HEK293T (cell line): ENCODE data around the gene SFSWAP.

ENCODE experiments used
- BHLHE40 ChIP-seq: fragments of 450-650 bp; IDR thresholded peaks from 2 replicates; pipeline ENCODE4 v1.6.1; 2016; ENCODE audit warnings: mild to moderate bottlenecking, moderate library complexity, borderline replicate concordance
- CTBP1 ChIP-seq: fragments of 450-650 bp; IDR thresholded peaks from 2 replicates; pipeline ENCODE4 v1.6.1; 2016; ENCODE audit warnings: borderline replicate concordance
- ELF4 ChIP-seq: fragments of 450-650 bp; IDR thresholded peaks from 2 replicates; pipeline ENCODE4 v1.6.1; 2017; ENCODE audit warnings: antibody characterized with exemption
- FOXA1 ChIP-seq: fragments of 450-650 bp; IDR thresholded peaks from 2 replicates; pipeline ENCODE4 v1.6.1; 2016; ENCODE audit warnings: mild to moderate bottlenecking
- SP1 ChIP-seq: fragments of 450-650 bp; IDR thresholded peaks from 2 replicates; pipeline ENCODE4 v1.6.1; 2017
- SUZ12 ChIP-seq: fragments of 450-650 bp; IDR thresholded peaks from 2 replicates; pipeline ENCODE4 v1.6.1; 2016; ENCODE audit warnings: mild to moderate bottlenecking
- TARDBP ChIP-seq: fragments of 450-650 bp; IDR thresholded peaks from 2 replicates; pipeline ENCODE4 v1.6.1; 2016
- TF ChIP-seq, protein P1 (sequence below): fragments of 450-650 bp; IDR thresholded peaks from 2 replicates; pipeline ENCODE4 v1.6.1; 2016

DNA sequence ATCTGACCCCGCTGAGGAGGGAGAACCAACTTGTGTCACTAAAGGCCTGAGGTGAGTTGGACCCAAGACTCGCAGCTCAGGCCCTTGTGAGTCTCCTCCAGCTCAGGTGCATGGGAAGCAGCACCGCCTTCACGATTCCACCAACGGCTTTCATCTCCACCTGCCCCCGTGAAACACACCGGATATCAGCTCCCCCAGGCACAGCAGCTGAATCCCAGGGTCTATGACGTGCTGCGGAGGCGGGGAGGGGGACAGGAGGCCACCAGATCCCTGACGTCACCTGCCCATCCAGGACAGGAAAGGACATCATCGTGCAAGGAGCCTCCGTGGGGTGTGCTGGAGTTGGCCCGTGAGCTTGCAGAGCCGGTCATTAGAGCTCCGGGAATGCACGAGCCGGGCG lies 18.5 kb upstream of the SFSWAP start:
- TF ChIP-seq FOXA1 (no peak), CTBP1 (no peak), BHLHE40 (no peak), SP1 (no peak), TARDBP (no peak), SUZ12 (no peak), ELF4 (no peak)
- TF ChIP-seq, protein P1, sequence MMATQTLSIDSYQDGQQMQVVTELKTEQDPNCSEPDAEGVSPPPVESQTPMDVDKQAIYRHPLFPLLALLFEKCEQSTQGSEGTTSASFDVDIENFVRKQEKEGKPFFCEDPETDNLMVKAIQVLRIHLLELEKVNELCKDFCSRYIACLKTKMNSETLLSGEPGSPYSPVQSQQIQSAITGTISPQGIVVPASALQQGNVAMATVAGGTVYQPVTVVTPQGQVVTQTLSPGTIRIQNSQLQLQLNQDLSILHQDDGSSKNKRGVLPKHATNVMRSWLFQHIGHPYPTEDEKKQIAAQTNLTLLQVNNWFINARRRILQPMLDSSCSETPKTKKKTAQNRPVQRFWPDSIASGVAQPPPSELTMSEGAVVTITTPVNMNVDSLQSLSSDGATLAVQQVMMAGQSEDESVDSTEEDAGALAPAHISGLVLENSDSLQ, result no peak
